K562 (cell line): ENCODE results near the gene ZNRF1. TPM values are rescaled to one million over a fixed set of nuclear protein-coding genes. Genes with fewer than 3 reads are reported as not detected.

Experiments used
- ATF4 ChIP-seq: fragments of 450-650 bp; formaldehyde crosslinking; IDR thresholded peaks from 2 replicates; pipeline ENCODE4 v1.4.0; 2022; ENCODE audit warnings: mild to moderate bottlenecking, moderate library complexity
- BRD9 ChIP-seq: fragments of 450-650 bp; IDR thresholded peaks from 2 replicates; pipeline ENCODE4 v1.6.1; 2018; ENCODE audit warnings: low read depth; ENCODE audit not compliant: partially characterized antibody
- CHD1 ChIP-seq: fragments of 200-600 bp; sonication (generic); IDR thresholded peaks from one replicate; pipeline ENCODE4 v1.6.1; 2012; ENCODE audit warnings: mild to moderate bottlenecking, moderate library complexity, low read length, inconsistent platforms
- KLF10 ChIP-seq: fragments of 250-450 bp; sonication (Bioruptor Pico); IDR thresholded peaks from 2 replicates; pipeline ENCODE4 v1.6.1; 2021; ENCODE audit warnings: matching md5 sums
- LCOR ChIP-seq: sonication (generic); formaldehyde crosslinking; IDR thresholded peaks from 2 replicates; pipeline ENCODE4 v1.8.0; 2022; ENCODE audit warnings: mild to moderate bottlenecking, missing genetic modification reagents
- MAFG ChIP-seq: fragments of 450-650 bp; conservative IDR thresholded peaks from 2 replicates; pipeline ENCODE4 v1.6.1; 2016; ENCODE audit warnings: missing genetic modification characterization, missing compliant biosample characterization
- MEIS2 ChIP-seq: fragments of 450-650 bp; IDR thresholded peaks from 2 replicates; pipeline ENCODE4 v1.6.1; 2014; ENCODE audit warnings: mild to moderate bottlenecking; ENCODE audit not compliant: partially characterized antibody
- NFE2 ChIP-seq: IDR thresholded peaks from 2 replicates; pipeline ENCODE4 v1.6.1; 2014; ENCODE audit warnings: antibody characterized with exemption, low read depth
- NFE2L1 ChIP-seq: fragments of 450-650 bp; IDR thresholded peaks from 2 replicates; pipeline ENCODE4 v1.6.1; 2016; ENCODE audit warnings: missing genetic modification characterization, low read depth, mild to moderate bottlenecking, missing compliant biosample characterization, moderate library complexity, borderline replicate concordance
- NUFIP1 ChIP-seq: fragments of 450-650 bp; IDR thresholded peaks from 2 replicates; pipeline ENCODE4 v1.6.1; 2018; ENCODE audit not compliant: partially characterized antibody
- PYGO2 ChIP-seq: fragments of 450-650 bp; IDR thresholded peaks from 2 replicates; pipeline ENCODE4 v1.6.1; 2016; ENCODE audit warnings: mild to moderate bottlenecking, missing genetic modification characterization, moderate library complexity, missing compliant biosample characterization
- SP2 ChIP-seq: IDR thresholded peaks from 2 replicates; pipeline ENCODE4 v1.6.1; 2011; ENCODE audit warnings: mild to moderate bottlenecking, low read depth, low read length, moderate library complexity; ENCODE audit not compliant: poor library complexity, severe bottlenecking; ENCODE audit errors: extremely low read depth
- STAG1 ChIP-seq: sonication (generic); formaldehyde crosslinking; IDR thresholded peaks from 2 replicates; pipeline ENCODE4 v1.5.0; 2020; ENCODE audit warnings: missing genetic modification reagents, borderline replicate concordance
- TEAD2 ChIP-seq: fragments of 450-650 bp; IDR thresholded peaks from 2 replicates; pipeline ENCODE4 v1.6.1; 2016; ENCODE audit warnings: missing genetic modification characterization, control low read depth, missing compliant biosample characterization
- ZBED1 ChIP-seq: IDR thresholded peaks from 2 replicates; pipeline ENCODE4 v1.6.1; 2014
- ZNF282 ChIP-seq: sonication (generic); formaldehyde crosslinking; IDR thresholded peaks from 2 replicates; pipeline ENCODE4 v1.8.1; 2023; ENCODE audit warnings: missing genetic modification reagents
- ZNF584 ChIP-seq: fragments of 200-800 bp; sonication (Bioruptor generic); IDR thresholded peaks from 2 replicates; pipeline ENCODE4 v1.6.1; 2016; ENCODE audit warnings: low read depth, mild to moderate bottlenecking, missing genetic modification characterization, missing compliant biosample characterization
- ZNF639 ChIP-seq, 2 experiments: fragments of 200-800 bp in 1 of 2; sonication (Bioruptor generic) in 1 of 2; sonication (generic) in 1 of 2; formaldehyde crosslinking in 1 of 2; IDR thresholded peaks in 1 of 2; conservative IDR thresholded peaks in 1 of 2; 2 replicates each; pipeline versions ENCODE4 v1.5.0 to v1.6.1; 2016 to 2020; ENCODE audit warnings: missing compliant biosample characterization in 1 of 2, missing genetic modification characterization in 1 of 2, missing genetic modification reagents in 1 of 2
- ZNF644 ChIP-seq: fragments of 200-800 bp; sonication (Bioruptor generic); IDR thresholded peaks from 2 replicates; pipeline ENCODE4 v1.6.1; 2016; ENCODE audit warnings: low read depth, missing genetic modification characterization, missing compliant biosample characterization
- ZNF740 ChIP-seq, 3 experiments: fragments of 200-800 bp in 1 of 3; sonication (Bioruptor generic) in 1 of 3; sonication (generic) in 1 of 3; formaldehyde crosslinking in 1 of 3; IDR thresholded peaks; 2 replicates each; pipeline versions ENCODE4 v1.6.1 to v1.8.0; 2016 to 2022; ENCODE audit warnings: mild to moderate bottlenecking in 2 of 3, missing compliant biosample characterization in 2 of 3, missing genetic modification characterization in 2 of 3, missing genetic modification reagents in 1 of 3
- polyA plus RNA-seq, 8 experiments: library from polyadenylated mRNA; depleted of rRNA in 4 of 8; stranded (reverse) in 5 of 8; unstranded in 3 of 8; fragments of >200 nt; fragmentation: Nextera tagmentation in 2 of 8; fragmentation: Illumina TruSeq in 1 of 8; extraction: Ambion mirVana in 2 of 8; extraction: Trizol in 1 of 8; gene quantifications; 2 replicates each; pipeline versions ENCODE4 v1.2.1 to v1.2.3, GENCODE V29; 2011 to 2014; ENCODE audit warnings: inconsistent platforms in 1 of 8, missing spikeins in 1 of 8
- total RNA-seq, 7 experiments: library from RNA; depleted of rRNA in 6 of 7; stranded (reverse); fragments of >200 nt in 6 of 7; fragmentation: Illumina TruSeq in 2 of 7; extraction: Trizol in 2 of 7; gene quantifications; 2 replicates each; pipeline versions ENCODE4 v1.2.1 to v1.2.3, GENCODE V29; 2011 to 2021; ENCODE audit warnings: low replicate concordance in 1 of 7
- TF ChIP-seq, protein P1 (sequence below), 2 experiments: fragments of 450-650 bp; IDR thresholded peaks; 2 replicates each; pipeline ENCODE4 v1.6.1; 2018; ENCODE audit warnings: mild to moderate bottlenecking in 2 of 2, low read depth in 1 of 2; ENCODE audit not compliant: partially characterized antibody in 2 of 2

Gene ZNRF1
- total and polyA plus RNA-seq, 9 of the 15 experiments (the other 6 are each of a cell fraction or from before 2014, with no cell fraction given) = 9.5 to 37.7 (median 20.0) TPM

DNA sequence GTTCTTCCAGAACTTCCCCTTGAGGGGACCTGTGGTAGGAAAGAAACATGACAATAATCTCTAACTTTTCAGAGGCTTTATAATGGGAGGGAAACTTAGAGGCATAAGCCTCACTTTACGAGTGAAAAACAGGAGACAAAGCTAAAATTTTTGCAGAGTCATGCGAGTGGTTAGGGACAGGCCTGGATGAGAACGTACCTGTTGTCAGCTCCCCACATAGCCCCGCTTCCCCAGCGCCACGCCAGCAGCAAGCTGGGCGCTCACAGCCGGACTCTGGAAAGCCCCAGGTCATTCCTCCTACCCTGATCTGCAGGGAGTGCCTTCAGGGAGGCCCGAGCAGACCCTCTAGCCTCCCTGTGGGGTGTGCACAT lies 64.1 kb downstream of the ZNRF1 start (continued):
- TF ChIP-seq KLF10 (CRISPR knock-in tag) (no peak), STAG1 (CRISPR knock-in tag) (no peak), MEIS2 (no peak), LCOR (CRISPR knock-in tag) (no peak; the same call in 1 of the 2 replicates), ATF4 (CRISPR knock-in tag) (no peak), ZNF740 (CRISPR knock-in tag; IDR thresholded peaks at IDR 0.05) (no peak), ZNF740 (tag; IDR thresholded peaks at IDR 0.05) (0 out of 4 replicates have a peak, but pooled peaks of 1 of the 2 experiments have one; percentile 3), ZNF644 (no peak), ZNF282 (CRISPR knock-in tag) (no peak), PYGO2 (tag) (no peak), BRD9 (no peak), NUFIP1 (no peak), NFE2 (peak; percentile 89), ZNF639 (CRISPR knock-in tag; conservative IDR thresholded peaks at IDR 0.05 in 1 of 2, IDR thresholded peaks at IDR 0.05 in 1 of 2) (peak in 1 of 2 experiments; percentile 53; a peak in 1 of 4 replicates), CHD1 (no peak), NFE2L1 (tag) (peak; percentile 64; the same call in 1 of the 2 replicates), TEAD2 (tag) (no peak), ZNF584 (CRISPR knock-in tag) (no peak), SP2 (no peak), MAFG (tag) (peak; percentile 84), ZBED1 (no peak)
- TF ChIP-seq, protein P1, sequence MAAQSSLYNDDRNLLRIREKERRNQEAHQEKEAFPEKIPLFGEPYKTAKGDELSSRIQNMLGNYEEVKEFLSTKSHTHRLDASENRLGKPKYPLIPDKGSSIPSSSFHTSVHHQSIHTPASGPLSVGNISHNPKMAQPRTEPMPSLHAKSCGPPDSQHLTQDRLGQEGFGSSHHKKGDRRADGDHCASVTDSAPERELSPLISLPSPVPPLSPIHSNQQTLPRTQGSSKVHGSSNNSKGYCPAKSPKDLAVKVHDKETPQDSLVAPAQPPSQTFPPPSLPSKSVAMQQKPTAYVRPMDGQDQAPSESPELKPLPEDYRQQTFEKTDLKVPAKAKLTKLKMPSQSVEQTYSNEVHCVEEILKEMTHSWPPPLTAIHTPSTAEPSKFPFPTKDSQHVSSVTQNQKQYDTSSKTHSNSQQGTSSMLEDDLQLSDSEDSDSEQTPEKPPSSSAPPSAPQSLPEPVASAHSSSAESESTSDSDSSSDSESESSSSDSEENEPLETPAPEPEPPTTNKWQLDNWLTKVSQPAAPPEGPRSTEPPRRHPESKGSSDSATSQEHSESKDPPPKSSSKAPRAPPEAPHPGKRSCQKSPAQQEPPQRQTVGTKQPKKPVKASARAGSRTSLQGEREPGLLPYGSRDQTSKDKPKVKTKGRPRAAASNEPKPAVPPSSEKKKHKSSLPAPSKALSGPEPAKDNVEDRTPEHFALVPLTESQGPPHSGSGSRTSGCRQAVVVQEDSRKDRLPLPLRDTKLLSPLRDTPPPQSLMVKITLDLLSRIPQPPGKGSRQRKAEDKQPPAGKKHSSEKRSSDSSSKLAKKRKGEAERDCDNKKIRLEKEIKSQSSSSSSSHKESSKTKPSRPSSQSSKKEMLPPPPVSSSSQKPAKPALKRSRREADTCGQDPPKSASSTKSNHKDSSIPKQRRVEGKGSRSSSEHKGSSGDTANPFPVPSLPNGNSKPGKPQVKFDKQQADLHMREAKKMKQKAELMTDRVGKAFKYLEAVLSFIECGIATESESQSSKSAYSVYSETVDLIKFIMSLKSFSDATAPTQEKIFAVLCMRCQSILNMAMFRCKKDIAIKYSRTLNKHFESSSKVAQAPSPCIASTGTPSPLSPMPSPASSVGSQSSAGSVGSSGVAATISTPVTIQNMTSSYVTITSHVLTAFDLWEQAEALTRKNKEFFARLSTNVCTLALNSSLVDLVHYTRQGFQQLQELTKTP (IDR thresholded peaks at IDR 0.05; ENCODE audit: low read depth in 1 of 2, partially characterized antibody in 2 of 2) = no peak
